ENCODE data around the gene NCK1. TPM values are rescaled to one million over a fixed set of nuclear protein-coding genes. Genes with fewer than 3 reads are reported as not detected.
A peak's percentile ranks its signal among the peaks of the same experiment; 100 is the strongest.
"Not testable (repeated sequence)": the region's sequence is repeated elsewhere in the genome, so short reads cannot be mapped to it uniquely, and the experiment has no call there.

The NCK1 gene
- total RNA-seq, 2 experiments from 2014 or later, result 31.9 to 34.7 TPM

GRCh38 chr3:136891934-136892855 lies 30.2 kb downstream of the NCK1 start:
- ATAC-seq, result no peak
- Mint-ChIP-seq H3K9me3 (peaks cover 12% of the 10 kb centered on the region), H3K27me3 (no peaks in the 10 kb centered on the region), H3K27ac (no peak overlapping the region), H3K4me3 (no peak overlapping the region), H3K4me1 (ENCODE audit: low read depth) (peaks cover 60% of the 10 kb centered on the region), H3K36me3 (ENCODE audit: low read depth) (peaks cover 50% of the 10 kb centered on the region)
- no peak for DNase-seq
- intact Hi-C loops (cut with micrococcal nuclease), result no loop called here
- ChIA-PET POLR2A (no interaction called here), CTCF (no interaction called here)
- no peak for TF ChIP-seq CTCF (IDR thresholded peaks at IDR 0.05)

GRCh38 chr3:136893848-136894443 lies 31.9 kb downstream of the NCK1 start:
- ChIA-PET CTCF (interaction anchor here (0.5 kb wide), 1 partner anchor 211 kb away, joined by 4 read pairs; no protein-coding TSS in a partner anchor), POLR2A (no interaction called here)
- Mint-ChIP-seq H3K27ac (no peak overlapping the region), H3K36me3 (ENCODE audit: low read depth) (peaks cover 46% of the 10 kb centered on the region), H3K9me3 (peaks cover 12% of the 10 kb centered on the region), H3K4me1 (ENCODE audit: low read depth) (peaks cover 63% of the 10 kb centered on the region), H3K4me3 (no peak overlapping the region), H3K27me3 (no peaks in the 10 kb centered on the region)
- intact Hi-C loops (cut with micrococcal nuclease), result no loop called here
- ATAC-seq, result no peak
- DNase-seq, result no peak
- TF ChIP-seq CTCF (IDR thresholded peaks at IDR 0.05), result no peak

- POLR2A ChIA-PET; DNase-seq; ATAC-seq; H3K27me3 Mint-ChIP-seq; H3K4me3 Mint-ChIP-seq; intact Hi-C loops (cut with micrococcal nuclease); H3K27ac Mint-ChIP-seq: not testable (repeated sequence)
- Mint-ChIP-seq H3K4me1 (ENCODE audit: low read depth) (peaks cover 72% of the 10 kb centered on the region), H3K36me3 (ENCODE audit: low read depth) (peaks cover 41% of the 10 kb centered on the region), H3K9me3 (peaks cover 17% of the 10 kb centered on the region)
- CTCF ChIA-PET, result interaction anchor here (0.9 to 1.8 kb wide), 3 partner anchors 9 to 20 kb away, joined by 3 to 4 read pairs (median 4); no protein-coding TSS in a partner anchor
These were observed 35.2 kb downstream of the NCK1 start for GRCh38 chr3:136897171-136897570.

- ChIA-PET POLR2A (interaction anchor here (0.9 kb wide), 1 partner anchor 9 kb away, joined by 4 read pairs; no protein-coding TSS in a partner anchor), CTCF (interaction anchor here (1.1 to 1.8 kb wide), 2 partner anchors 11 to 13 kb away, joined by 3 to 4 read pairs; no protein-coding TSS in a partner anchor)
- H3K4me3 Mint-ChIP-seq, result no peak overlapping the region
- H3K36me3 Mint-ChIP-seq (ENCODE audit: low read depth), result peaks cover 47% of the 10 kb centered on the region
- no peak for DNase-seq
- H3K4me1 Mint-ChIP-seq (ENCODE audit: low read depth), result peaks cover 68% of the 10 kb centered on the region
- H3K27me3 Mint-ChIP-seq, result no peaks in the 10 kb centered on the region
- H3K27ac Mint-ChIP-seq, result peak overlapping the region; percentile 65
- peaks cover 22% of the 10 kb centered on the region for H3K9me3 Mint-ChIP-seq
- TF ChIP-seq CTCF (IDR thresholded peaks at IDR 0.05), result no peak
- intact Hi-C loops (cut with micrococcal nuclease), result no loop called here
- ATAC-seq, result no peak
These were observed 36.5 kb downstream of the NCK1 start for GRCh38 chr3:136898549-136898948.

GRCh38 chr3:136898954-136899353 lies 36.9 kb downstream of the NCK1 start:
- no peak for ATAC-seq
- H3K36me3 Mint-ChIP-seq (ENCODE audit: low read depth), result peaks cover 48% of the 10 kb centered on the region
- no peak for DNase-seq
- H3K4me1 Mint-ChIP-seq (ENCODE audit: low read depth), result peaks cover 67% of the 10 kb centered on the region
- POLR2A ChIA-PET, result interaction anchor here (0.6 to 0.9 kb wide), 2 partner anchors 9 to 13 kb away, joined by 3 to 4 read pairs; no protein-coding TSS in a partner anchor
- H3K9me3 Mint-ChIP-seq, result peaks cover 25% of the 10 kb centered on the region
- intact Hi-C loops (cut with micrococcal nuclease), result no loop called here
- TF ChIP-seq CTCF (IDR thresholded peaks at IDR 0.05), result no peak
- H3K27ac Mint-ChIP-seq, result peak overlapping the region; percentile 65
- CTCF ChIA-PET, result interaction anchor here (1.1 to 1.8 kb wide), 2 partner anchors 11 to 14 kb away, joined by 3 to 4 read pairs; no protein-coding TSS in a partner anchor
- H3K27me3 Mint-ChIP-seq, result no peaks in the 10 kb centered on the region
- H3K4me3 Mint-ChIP-seq, result no peak overlapping the region
